HepG2 (cell line): Measurements from ENCODE around the gene SNRPD3. TPM values are rescaled to one million over a fixed set of nuclear protein-coding genes. Genes with fewer than 3 reads are reported as not detected.

Source experiments
- ATF1 ChIP-seq: IDR thresholded peaks from 2 replicates; pipeline ENCODE4 v1.6.1; 2016; ENCODE audit warnings: mild to moderate bottlenecking, control low read depth
- CHD2 ChIP-seq: IDR thresholded peaks from 2 replicates; pipeline ENCODE4 v1.6.1; 2011; ENCODE audit warnings: low read depth, low read length, improper control_type of control experiment
- CREB1 ChIP-seq, 2 experiments: fragments of 450-650 bp in 1 of 2; IDR thresholded peaks; 2 replicates each; pipeline ENCODE4 v1.6.1; 2016 to 2017; ENCODE audit warnings: control low read depth in 1 of 2, mild to moderate bottlenecking in 1 of 2, missing compliant biosample characterization in 1 of 2, missing genetic modification characterization in 1 of 2
- CTCF ChIP-seq: sonication (generic); formaldehyde crosslinking; IDR thresholded peaks from 2 replicates; pipeline ENCODE4 v1.5.0; 2020; ENCODE audit warnings: mild to moderate bottlenecking, missing genetic modification reagents, moderate library complexity
- FOXJ3 ChIP-seq: sonication (generic); formaldehyde crosslinking; IDR thresholded peaks from 2 replicates; pipeline ENCODE4 v1.4.0; 2020; ENCODE audit warnings: missing genetic modification reagents, mild to moderate bottlenecking, borderline replicate concordance
- GPBP1L1 ChIP-seq: sonication (generic); formaldehyde crosslinking; IDR thresholded peaks from 2 replicates; pipeline ENCODE4 v1.5.0; 2020; ENCODE audit warnings: mild to moderate bottlenecking, missing genetic modification reagents
- MED1 ChIP-seq: sonication (generic); formaldehyde crosslinking; IDR thresholded peaks from 2 replicates; pipeline ENCODE4 v1.4.0; 2020; ENCODE audit warnings: missing genetic modification reagents
- REST ChIP-seq, 2 experiments: IDR thresholded peaks; 2 replicates each; pipeline ENCODE4 v1.6.1; 2011 to 2012; ENCODE audit warnings: low read length in 2 of 2, borderline replicate concordance in 1 of 2, low read depth in 1 of 2, mild to moderate bottlenecking in 1 of 2, moderate library complexity in 1 of 2
- SMAD3 ChIP-seq: sonication (generic); formaldehyde crosslinking; IDR thresholded peaks from 2 replicates; pipeline ENCODE4 v1.4.0; 2020; ENCODE audit warnings: missing genetic modification reagents
- SP4 ChIP-seq: sonication (generic); formaldehyde crosslinking; IDR thresholded peaks from 2 replicates; pipeline ENCODE4 v1.8.1; 2023; ENCODE audit warnings: mild to moderate bottlenecking, missing genetic modification reagents
- ZBTB38 ChIP-seq: sonication (generic); formaldehyde crosslinking; IDR thresholded peaks from 2 replicates; pipeline ENCODE4 v1.5.1; 2020; ENCODE audit warnings: mild to moderate bottlenecking, missing genetic modification reagents
- ZBTB44 ChIP-seq: sonication (generic); formaldehyde crosslinking; IDR thresholded peaks from 2 replicates; pipeline ENCODE4 v1.4.0; 2020; ENCODE audit warnings: missing genetic modification reagents
- ZNF710 ChIP-seq: sonication (generic); formaldehyde crosslinking; IDR thresholded peaks from 2 replicates; pipeline ENCODE4 v1.5.0; 2020; ENCODE audit warnings: mild to moderate bottlenecking, missing genetic modification reagents, borderline replicate concordance
- ZNF773 ChIP-seq: sonication (generic); formaldehyde crosslinking; IDR thresholded peaks from 2 replicates; pipeline ENCODE4 v1.4.0; 2020; ENCODE audit warnings: missing genetic modification reagents, borderline replicate concordance
- ZNF784 ChIP-seq: sonication (generic); formaldehyde crosslinking; IDR thresholded peaks from 2 replicates; pipeline ENCODE4 v1.5.1; 2020; ENCODE audit warnings: missing genetic modification reagents, mild to moderate bottlenecking, borderline replicate concordance
- ZNF788 ChIP-seq: sonication (generic); formaldehyde crosslinking; IDR thresholded peaks from 2 replicates; pipeline ENCODE4 v1.5.0; 2020; ENCODE audit warnings: mild to moderate bottlenecking, missing genetic modification reagents, borderline replicate concordance
- ZSCAN12 ChIP-seq: sonication (generic); formaldehyde crosslinking; IDR thresholded peaks from 2 replicates; pipeline ENCODE4 v1.9.0; 2021; ENCODE audit warnings: mild to moderate bottlenecking, missing genetic modification reagents
- polyA plus RNA-seq, 8 experiments: library from polyadenylated mRNA; depleted of rRNA in 3 of 8; stranded (reverse) in 7 of 8; unstranded in 1 of 8; fragments of >200 nt; fragmentation: Illumina TruSeq in 4 of 8; extraction: Trizol in 4 of 8; gene quantifications; 2 replicates each; pipeline versions ENCODE4 v1.2.1 to v1.2.3, GENCODE V29; 2011 to 2016; ENCODE audit warnings: low read depth in 4 of 8, missing spikeins in 1 of 8, mixed read lengths in 1 of 8; ENCODE audit not compliant: insufficient read depth in 1 of 8
- total RNA-seq, 5 experiments: library from RNA; depleted of rRNA; stranded (reverse); fragments of >200 nt; fragmentation: Illumina TruSeq; extraction: Trizol; gene quantifications; 2 replicates each; pipeline ENCODE4 v1.2.3, GENCODE V29; 2016; ENCODE audit warnings: low read depth in 1 of 5

Gene SNRPD3
- total and polyA plus RNA-seq, 2 of the 13 experiments (the other 11 are each of a cell fraction or from before 2014, with no cell fraction given): 110 to 209 TPM

- TF ChIP-seq CHD2: no peak
- no peak; the same call in 1 of the 2 replicates for TF ChIP-seq ZNF710 (CRISPR knock-in tag)
- TF ChIP-seq SMAD3 (CRISPR knock-in tag): peak; percentile 53; the same call in 1 of the 2 replicates
- TF ChIP-seq GPBP1L1 (CRISPR knock-in tag): no peak
- no peak for TF ChIP-seq REST (IDR thresholded peaks at IDR 0.05; ENCODE audit: borderline replicate concordance in 1 of 2, low read depth in 1 of 2, low read length in 2 of 2)
- TF ChIP-seq ZSCAN12: no peak
- TF ChIP-seq ZBTB38 (CRISPR knock-in tag): no peak
- no peak for TF ChIP-seq ZNF773 (CRISPR knock-in tag)
- TF ChIP-seq CREB1 (IDR thresholded peaks at IDR 0.05): no peak
- TF ChIP-seq CREB1 (CRISPR knock-in tag; IDR thresholded peaks at IDR 0.05): no peak
- TF ChIP-seq FOXJ3: peak; percentile 57; the same call in 1 of the 2 replicates
- peak; percentile 70; the same call in 1 of the 2 replicates for TF ChIP-seq ZNF788
- TF ChIP-seq ZNF784: no peak
- TF ChIP-seq ZBTB44 (CRISPR knock-in tag): no peak
- 0 out of 2 replicates have a peak, but pooled peaks have one; percentile 11 for TF ChIP-seq SP4
- TF ChIP-seq CTCF: no peak
- no peak for TF ChIP-seq ATF1
- TF ChIP-seq MED1 (CRISPR knock-in tag): peak; percentile 89
Measured at GRCh38 chr22:24593836-24594568, 38.2 kb downstream of the SNRPD3 start (continued).
